OCI-LY7 (cell line): ENCODE measurements around the gene C3. TPM values are rescaled to one million over a fixed set of nuclear protein-coding genes. Genes with fewer than 3 reads are reported as not detected.

ENCODE experiments used
- BruUV-seq: library from RNA; stranded (reverse); fragments of 400-500 nt; replicated peaks from 2 replicates; lab custom pipeline; 2021; lab: Mats Ljungman, UMichigan
- CTCF ChIA-PET: fragments of 300-600 bp; sonication (Branson Sonifier 250); formaldehyde crosslinking; loops from one replicate; lab custom pipeline; 2022; ENCODE audit warnings: antibody characterized with exemption; ENCODE audit not compliant: unreplicated experiment; lab: Charles Lee
- POLR2A ChIA-PET: fragments of 300-600 bp; sonication (Branson Sonifier 250); formaldehyde crosslinking; loops from one replicate; lab custom pipeline; 2022; ENCODE audit warnings: antibody characterized with exemption; lab: Charles Lee
- DNase-seq: peaks from one replicate; pipeline ENCODE4 v3.0.0-alpha.2; 2015; ENCODE audit warnings: low spot score
- H2AFZ ChIP-seq: fragments of 200-600 bp; sonication (generic), shearing (Covaris generic); 2 replicates; pipeline ENCODE4 v1.6.1; 2014; ENCODE audit warnings: mild to moderate bottlenecking, antibody characterized with exemption, low read length, moderate library complexity
- H3K27ac ChIP-seq: fragments of 200-600 bp; sonication (generic); 2 replicates; pipeline ENCODE4 v1.5.1; 2014; ENCODE audit warnings: mixed run types, low read depth, mild to moderate bottlenecking, moderate library complexity, low read length, inconsistent platforms; ENCODE audit not compliant: poor library complexity, severe bottlenecking
- H3K36me3 ChIP-seq: fragments of 200-600 bp; sonication (generic); 2 replicates; pipeline ENCODE4 v1.6.1; 2014; ENCODE audit warnings: mild to moderate bottlenecking, antibody characterized with exemption, low read length, moderate library complexity, mixed read lengths; ENCODE audit not compliant: insufficient read depth
- H3K4me1 ChIP-seq: fragments of 200-600 bp; sonication (generic); 2 replicates; pipeline ENCODE4 v1.5.1; 2014; ENCODE audit warnings: mild to moderate bottlenecking, low read length; ENCODE audit not compliant: insufficient read depth, poor library complexity, severe bottlenecking
- H3K4me2 ChIP-seq: fragments of 200-600 bp; sonication (generic); 2 replicates; pipeline ENCODE4 v1.6.1; 2014; ENCODE audit warnings: mild to moderate bottlenecking, low read length
- H3K4me3 ChIP-seq: fragments of 200-600 bp; sonication (generic); 2 replicates; pipeline ENCODE4 v1.5.1; 2014; ENCODE audit warnings: mild to moderate bottlenecking, low read depth, low read length; ENCODE audit not compliant: poor library complexity, severe bottlenecking
- H3K79me2 ChIP-seq: fragments of 200-600 bp; sonication (generic); 2 replicates; pipeline ENCODE4 v1.6.1; 2016; ENCODE audit warnings: low read depth, mild to moderate bottlenecking, low read length, moderate library complexity, mixed read lengths; ENCODE audit not compliant: insufficient read depth
- H3K9me2 ChIP-seq: fragments of 200-600 bp; sonication (generic); 2 replicates; pipeline ENCODE4 v1.6.1; 2016; ENCODE audit warnings: mild to moderate bottlenecking, low read length, mixed read lengths; ENCODE audit not compliant: insufficient read depth
- H3K9me3 ChIP-seq: fragments of 200-600 bp; sonication (generic); 2 replicates; pipeline ENCODE4 v1.6.1; 2014; ENCODE audit warnings: mild to moderate bottlenecking, mixed run types, low read length, mixed read lengths
- H4K20me1 ChIP-seq: fragments of 200-600 bp; sonication (generic); 2 replicates; pipeline ENCODE4 v1.6.1; 2014; ENCODE audit warnings: mild to moderate bottlenecking, antibody characterized with exemption, low read length, moderate library complexity, mixed read lengths; ENCODE audit not compliant: insufficient read depth
- CTCF ChIP-seq: fragments of 200-600 bp; sonication (generic); conservative IDR thresholded peaks from 2 replicates; pipeline ENCODE4 v1.5.1; 2014; ENCODE audit warnings: mild to moderate bottlenecking, antibody characterized with exemption, low read length, moderate library complexity, mixed read lengths
- EZH2phosphoT487 ChIP-seq: fragments of 200-600 bp; sonication (generic); IDR thresholded peaks from 2 replicates; pipeline ENCODE4 v1.6.1; 2018; ENCODE audit warnings: low read depth, borderline replicate concordance, mild to moderate bottlenecking, mixed run types, antibody characterized with exemption, low read length, moderate library complexity, mixed read lengths
- intact Hi-C: fragments of 100-400 bp; cut with micrococcal nuclease; formaldehyde crosslinking; loops from one replicate; pipeline ENCODE4 v1.10.0; 2022; ENCODE audit not compliant: unreplicated experiment
- total RNA-seq, 2 experiments: library from RNA; depleted of rRNA in 1 of 2; stranded (reverse); fragments of >200 nt in 1 of 2; shearing (Covaris generic) in 1 of 2; gene quantifications; 2 replicates each; pipeline ENCODE4 v1.2.3, GENCODE V29; 2014 to 2022

C3 gene
- total RNA-seq, 2 experiments from 2014 or later: 0.13 TPM; not detected in 1

DNA sequence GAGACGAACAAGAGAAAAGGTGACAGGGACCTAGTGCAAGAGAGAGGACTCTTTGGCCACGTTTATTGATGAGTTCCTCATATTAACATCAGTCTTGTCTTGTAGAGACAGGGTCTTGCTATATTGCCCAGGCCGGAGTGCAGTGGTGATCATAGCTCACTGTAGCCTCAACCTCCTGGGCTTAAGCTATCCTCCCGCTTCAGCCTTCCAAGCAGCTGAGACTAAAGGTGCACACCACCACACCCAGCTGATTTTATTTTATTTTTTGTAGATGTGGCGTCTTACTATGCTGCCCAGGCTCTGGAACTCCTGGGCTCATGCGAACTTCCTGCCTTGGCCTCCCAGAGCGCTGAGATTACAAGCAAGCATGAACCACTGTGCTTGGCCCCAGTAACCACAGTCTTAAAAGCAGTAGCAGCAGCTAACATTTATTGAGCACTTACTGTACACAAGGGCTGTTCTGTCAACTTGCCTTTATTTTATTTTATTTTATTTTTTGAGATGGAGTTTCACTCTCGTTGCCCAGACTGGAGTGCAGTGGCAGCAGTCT, 47.9 kb upstream of the C3 start:
- intact Hi-C loops: no loop called here
- no TSS peak for BruUV-seq
- CTCF ChIA-PET: no interaction called here
- no peaks in the 10 kb centered on the region for H3K9me3 ChIP-seq
- peak overlapping the region; percentile 84 for H3K4me2 ChIP-seq
- H3K4me3 ChIP-seq: peak overlapping the region; percentile 75
- TF ChIP-seq CTCF (no peak), EZH2phosphoT487 (no peak)
- H3K36me3 ChIP-seq: no peaks in the 10 kb centered on the region
- peak overlapping the region; percentile 27 for H3K27ac ChIP-seq
- POLR2A ChIA-PET: interaction anchor here (1.3 kb wide), 1 partner anchor 34 kb away, joined by 3 read pairs; no protein-coding TSS in a partner anchor
- H2AFZ ChIP-seq: peak overlapping the region; percentile 76; the same call in 1 of the 2 replicates
- DNase-seq: no peak
- no peaks in the 10 kb centered on the region for H3K9me2 ChIP-seq
- no peaks in the 10 kb centered on the region for H4K20me1 ChIP-seq
- peaks cover 6% of the 10 kb centered on the region; the same call in 1 of the 2 replicates for H3K79me2 ChIP-seq
- peaks cover 32% of the 10 kb centered on the region for H3K4me1 ChIP-seq

DNA sequence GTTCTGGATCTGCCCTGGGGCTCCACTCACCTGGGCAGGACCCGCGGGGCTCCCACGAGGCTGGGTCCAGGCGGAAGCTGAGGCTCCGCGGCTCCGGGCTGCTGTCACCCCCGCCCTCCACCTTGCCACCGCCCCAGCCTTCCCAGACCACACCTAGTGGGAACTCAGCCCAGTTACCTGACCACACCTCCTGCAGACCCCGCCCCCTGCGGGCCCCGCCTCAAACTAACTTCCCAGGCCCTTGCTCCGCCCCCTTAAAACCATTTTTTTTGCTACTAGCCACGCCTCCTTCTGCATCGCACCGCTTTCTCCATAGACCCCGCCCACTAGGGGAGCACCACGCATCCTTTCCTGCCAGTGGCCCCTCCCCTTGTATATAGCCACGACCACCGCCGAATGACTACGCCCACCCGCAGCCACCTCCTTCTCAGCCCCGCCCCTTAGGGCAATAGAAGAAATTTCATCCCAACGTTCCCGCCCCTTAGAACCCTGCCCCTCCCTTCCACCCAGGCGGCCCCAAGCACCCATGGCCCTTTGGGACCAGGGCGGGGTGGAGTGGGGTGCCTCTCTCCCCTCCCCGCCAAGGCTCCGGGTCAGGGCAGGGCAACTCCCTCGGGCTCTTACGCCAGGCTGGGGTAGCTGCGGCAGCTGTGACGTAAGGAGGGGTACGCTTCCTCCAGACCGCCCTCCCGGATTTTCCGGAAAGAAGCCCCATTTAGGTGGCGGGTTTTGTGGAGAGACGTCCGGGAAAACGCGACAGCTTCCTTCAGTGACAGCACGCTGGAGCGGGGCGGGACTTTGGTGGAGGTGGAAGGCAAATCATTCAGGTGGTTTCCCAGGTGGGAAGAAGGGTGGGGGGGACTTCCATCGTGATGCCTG, 47.1 kb upstream of the C3 start, which contains the start of gene SH2D3A:
SH2D3A (minus strand) TSS at position 79 of the 879 bp plus-strand sequence. CDS start 3,687 bp downstream, outside the sequence.
- no peaks in the 10 kb centered on the region for H3K9me3 ChIP-seq
- TF ChIP-seq CTCF (no peak), EZH2phosphoT487 (no peak)
- ChIA-PET CTCF (interaction anchor here (0.8 kb wide), 1 partner anchor 36 kb away, joined by 3 read pairs; no protein-coding TSS in a partner anchor), POLR2A (interaction anchor here (1.3 kb wide), 1 partner anchor 35 kb away, joined by 3 read pairs; no protein-coding TSS in a partner anchor)
- H3K36me3 ChIP-seq: no peaks in the 10 kb centered on the region
- peak within 1 kb of the TSS; percentile 84 for H3K4me2 ChIP-seq
- H3K4me3 ChIP-seq: peak within 1 kb of the TSS; percentile 75
- no peaks in the 10 kb centered on the region for H3K79me2 ChIP-seq
- intact Hi-C loops: loop anchor here (1.0 kb wide), 1 partner anchor 29 kb away; no protein-coding TSS in a partner anchor
- H4K20me1 ChIP-seq: no peaks in the 10 kb centered on the region
- H3K27ac ChIP-seq: peak within 1 kb of the TSS; percentile 47
- peak; percentile 99 for DNase-seq
- no TSS peak for BruUV-seq
- H3K4me1 ChIP-seq: peaks cover 32% of the 10 kb centered on the region
- H2AFZ ChIP-seq: peak within 1 kb of the TSS; percentile 76
- H3K9me2 ChIP-seq: no peaks in the 10 kb centered on the region
